ENCODE results near the gene NDST3. TPM values are rescaled to one million over a fixed set of nuclear protein-coding genes. Genes with fewer than 3 reads are reported as not detected.

Gene NDST3
- total RNA-seq, 2 experiments from 2014 or later, result not detected

DNA sequence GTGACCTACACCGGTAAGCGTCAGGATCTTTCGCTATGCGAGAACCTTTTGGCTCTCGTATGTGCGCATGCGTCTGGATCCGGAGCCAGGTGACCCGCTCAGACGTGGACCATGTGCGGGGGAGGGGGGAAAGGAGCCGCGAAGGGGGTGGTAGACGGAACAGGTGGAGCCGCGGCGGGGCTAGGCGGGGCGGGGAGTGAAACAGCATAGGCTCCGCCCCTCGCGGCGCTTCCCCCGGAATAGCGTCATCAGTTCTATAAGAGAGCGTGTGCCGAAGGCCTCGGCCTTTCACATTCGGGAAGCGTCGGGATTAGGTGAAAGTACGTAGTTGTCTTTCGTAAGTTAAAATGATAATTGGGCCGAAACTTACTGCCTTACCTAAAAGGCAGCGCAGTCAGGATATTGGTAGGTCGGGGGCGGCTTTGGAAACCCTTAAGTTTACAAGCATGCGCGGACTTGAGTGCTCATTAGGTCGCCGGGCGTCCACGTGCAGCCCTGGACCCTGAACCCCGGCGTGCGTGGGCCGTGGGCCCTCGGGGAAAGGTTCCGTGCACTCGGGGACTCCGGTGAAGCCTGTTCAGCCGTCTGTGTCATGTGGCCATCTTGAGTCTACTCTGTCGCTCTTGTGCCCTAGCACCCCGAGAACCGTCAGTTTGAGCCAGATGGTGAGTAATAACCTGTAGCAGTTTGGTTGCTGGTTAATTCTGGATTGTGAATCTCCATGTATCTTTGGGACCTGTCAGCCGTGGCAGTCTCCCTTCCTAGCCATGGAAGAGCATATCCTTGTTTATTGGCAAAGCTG lies 244.4 kb downstream of the NDST3 start:
- intact Hi-C loops (cut with micrococcal nuclease; ENCODE audit: unreplicated experiment), result loop anchor here (1.0 kb wide), 1 partner anchor 313 kb away; no protein-coding TSS in a partner anchor
- BruUV-seq (replicated peaks), result no TSS peak
- Histone ChIP-seq H3K9me3 (ENCODE audit: low read length) (peaks cover 6% of the 10 kb centered on the region; the same call in 1 of the 2 replicates), H3K4me3 (ENCODE audit: low read depth, low read length, poor library complexity, severe bottlenecking) (peak overlapping the region; percentile 91), H3K36me3 (ENCODE audit: insufficient read depth, low read length) (peaks cover 41% of the 10 kb centered on the region), H3K9me2 (ENCODE audit: insufficient read depth, low read length) (no peaks in the 10 kb centered on the region), H2AFZ (ENCODE audit: low read length) (peak overlapping the region; percentile 87), H4K20me1 (ENCODE audit: insufficient read depth, low read length) (peaks cover 22% of the 10 kb centered on the region), H3K4me1 (ENCODE audit: insufficient read depth, low read length, poor library complexity, severe bottlenecking) (peaks cover 45% of the 10 kb centered on the region), H3K27ac (ENCODE audit: low read depth, low read length, poor library complexity, severe bottlenecking) (peak overlapping the region; percentile 76), H3K79me2 (ENCODE audit: insufficient read depth, low read depth, low read length) (peaks cover 21% of the 10 kb centered on the region; the same call in 1 of the 2 replicates), H3K4me2 (ENCODE audit: low read length) (peak overlapping the region; percentile 86)
- ChIA-PET CTCF (ENCODE audit: unreplicated experiment) (no interaction called here), POLR2A (interaction anchor here (0.7 to 1.0 kb wide), 3 partner anchors 8 to 406 kb away, joined by 3 to 4 read pairs (median 3); partner anchors contain the start of gene METTL14)
- TF ChIP-seq CTCF (conservative IDR thresholded peaks at IDR 0.05; ENCODE audit: low read length) (no peak), EZH2phosphoT487 (IDR thresholded peaks at IDR 0.05; ENCODE audit: borderline replicate concordance, low read depth, low read length) (no peak)
- DNase-seq (ENCODE audit: low spot score), result peak; percentile 94

- POLR2A ChIA-PET, result interaction anchor here (0.7 to 1.0 kb wide), 2 partner anchors 8 to 405 kb away, joined by 3 read pairs; partner anchors contain the start of gene METTL14
- H3K4me3 ChIP-seq (ENCODE audit: low read depth, low read length, poor library complexity, severe bottlenecking), result peak overlapping the region; percentile 91
Observed at GRCh38 chr4:118279328-118279727, 245.0 kb downstream of the NDST3 start.

More at GRCh38 chr4:118279328-118279727, 245.0 kb downstream of the NDST3 start:
- H4K20me1 ChIP-seq (ENCODE audit: insufficient read depth, low read length), result peaks cover 22% of the 10 kb centered on the region
- peak overlapping the region; percentile 86 for H3K4me2 ChIP-seq (ENCODE audit: low read length)
- BruUV-seq (replicated peaks), result TSS peak; percentile 84
- intact Hi-C loops (cut with micrococcal nuclease; ENCODE audit: unreplicated experiment), result no loop called here
- DNase-seq (ENCODE audit: low spot score), result peak; percentile 16
- CTCF ChIA-PET (ENCODE audit: unreplicated experiment), result no interaction called here
- peak overlapping the region; percentile 76 for H3K27ac ChIP-seq (ENCODE audit: low read depth, low read length, poor library complexity, severe bottlenecking)
- TF ChIP-seq CTCF (conservative IDR thresholded peaks at IDR 0.05; ENCODE audit: low read length), result no peak
- TF ChIP-seq EZH2phosphoT487 (IDR thresholded peaks at IDR 0.05; ENCODE audit: borderline replicate concordance, low read depth, low read length), result no peak
- H3K36me3 ChIP-seq (ENCODE audit: insufficient read depth, low read length), result peaks cover 41% of the 10 kb centered on the region
- peaks cover 51% of the 10 kb centered on the region for H3K4me1 ChIP-seq (ENCODE audit: insufficient read depth, low read length, poor library complexity, severe bottlenecking)
- no peak overlapping the region for H2AFZ ChIP-seq (ENCODE audit: low read length)
- H3K9me3 ChIP-seq (ENCODE audit: low read length), result peaks cover 6% of the 10 kb centered on the region; the same call in 1 of the 2 replicates
- no peaks in the 10 kb centered on the region for H3K9me2 ChIP-seq (ENCODE audit: insufficient read depth, low read length)
- H3K79me2 ChIP-seq (ENCODE audit: insufficient read depth, low read depth, low read length), result peaks cover 21% of the 10 kb centered on the region; the same call in 1 of the 2 replicates

Data from OCI-LY7 (cell line).